GM23338 (cell line): ENCODE measurements around the gene TULP3. TPM values are rescaled to one million over a fixed set of nuclear protein-coding genes. Genes with fewer than 3 reads are reported as not detected.

Source experiments
- ATAC-seq: fragments of 200-7000 bp; cut with Tn5 transposase; 3 replicates; pipeline ENCODE4 v1.9.1; 2020
- DNase-seq: peaks from one replicate; pipeline ENCODE4 v3.0.0-alpha.2; 2015; ENCODE audit warnings: low spot score
- H2AFZ ChIP-seq: fragments of 200-600 bp; sonication (generic); 2 replicates; pipeline ENCODE4 v1.8.0; 2016; ENCODE audit warnings: antibody characterized with exemption, mild to moderate bottlenecking, moderate library complexity
- H3F3A ChIP-seq: fragments of 200-600 bp; sonication (generic); replicated peaks from 2 replicates; pipeline ENCODE4 v1.8.0; 2017; ENCODE audit warnings: antibody characterized with exemption, mixed run types, low read depth
- H3K27ac ChIP-seq: fragments of 200-600 bp; sonication (generic); 2 replicates; pipeline ENCODE4 v1.6.1; 2016; ENCODE audit warnings: low read depth
- H3K27me3 ChIP-seq: fragments of 200-600 bp; sonication (generic); 2 replicates; pipeline ENCODE4 v1.8.0; 2016; ENCODE audit warnings: mild to moderate bottlenecking, mixed run types, moderate library complexity; ENCODE audit not compliant: insufficient read depth
- H3K36me3 ChIP-seq: fragments of 200-600 bp; sonication (generic); 2 replicates; pipeline ENCODE4 v1.8.0; 2016; ENCODE audit warnings: mild to moderate bottlenecking; ENCODE audit not compliant: insufficient read depth
- H3K4me1 ChIP-seq: fragments of 200-600 bp; sonication (generic); 2 replicates; pipeline ENCODE4 v1.8.0; 2016; ENCODE audit warnings: mild to moderate bottlenecking, moderate library complexity; ENCODE audit not compliant: insufficient read depth
- H3K4me2 ChIP-seq: fragments of 200-600 bp; sonication (generic); 2 replicates; pipeline ENCODE4 v1.7.1; 2017; ENCODE audit warnings: mixed run types
- H3K4me3 ChIP-seq: fragments of 200-600 bp; sonication (generic); 2 replicates; pipeline ENCODE4 v1.6.1; 2016; ENCODE audit warnings: mixed run types
- H3K79me2 ChIP-seq: fragments of 200-600 bp; sonication (generic); replicated peaks from 2 replicates; pipeline ENCODE4 v1.8.0; 2017; ENCODE audit warnings: mild to moderate bottlenecking; ENCODE audit not compliant: insufficient read depth
- H3K9me2 ChIP-seq: fragments of 200-600 bp; sonication (generic); 2 replicates; pipeline ENCODE4 v1.8.0; 2017; ENCODE audit not compliant: insufficient read depth
- H4K20me1 ChIP-seq: fragments of 200-600 bp; sonication (generic); replicated peaks from 2 replicates; pipeline ENCODE4 v1.8.0; 2017; ENCODE audit warnings: mild to moderate bottlenecking; ENCODE audit not compliant: insufficient read depth
- H3K27ac Mint-ChIP-seq: 2 replicates; pipeline ENCODE4 v1.8.0; 2020; ENCODE audit warnings: inconsistent platforms, mild to moderate bottlenecking, moderate library complexity, mixed read lengths
- H3K27me3 Mint-ChIP-seq: 3 replicates; pipeline ENCODE4 v1.8.0; 2022; ENCODE audit warnings: low read depth, mild to moderate bottlenecking, moderate library complexity, mixed read lengths, inconsistent platforms; ENCODE audit not compliant: insufficient read depth, poor library complexity
- H3K36me3 Mint-ChIP-seq: 3 replicates; pipeline ENCODE4 v1.8.0; 2021; ENCODE audit warnings: low read depth, mild to moderate bottlenecking, inconsistent platforms, moderate library complexity, mixed read lengths
- H3K4me1 Mint-ChIP-seq: 3 replicates; pipeline ENCODE4 v1.8.0; 2020; ENCODE audit warnings: mild to moderate bottlenecking, inconsistent platforms, mixed read lengths
- H3K4me3 Mint-ChIP-seq: 3 replicates; pipeline ENCODE4 v1.8.0; 2021; ENCODE audit warnings: moderate library complexity, mild to moderate bottlenecking, inconsistent platforms, mixed read lengths
- H3K9me3 Mint-ChIP-seq: 3 replicates; pipeline ENCODE4 v1.8.0; 2020; ENCODE audit warnings: moderate library complexity, mild to moderate bottlenecking, inconsistent platforms, mixed read lengths
- CTCF ChIP-seq, 2 experiments: fragments of 200-600 bp in 1 of 2; sonication (generic) in 1 of 2; conservative IDR thresholded peaks; 2 replicates each; pipeline versions ENCODE4 v1.5.1 to v1.6.1; 2016 to 2017; ENCODE audit warnings: antibody characterized with exemption in 2 of 2, low read depth in 2 of 2, mild to moderate bottlenecking in 2 of 2, moderate library complexity in 1 of 2
- EZH2 ChIP-seq: fragments of 200-600 bp; sonication (generic); IDR thresholded peaks from one replicate; pipeline ENCODE4 v1.8.0; 2017; ENCODE audit warnings: antibody characterized with exemption, mild to moderate bottlenecking, low read depth; ENCODE audit not compliant: unreplicated experiment
- EZH2phosphoT487 ChIP-seq: fragments of 200-600 bp; sonication (generic); IDR thresholded peaks from one replicate; pipeline ENCODE4 v1.8.1; 2018; ENCODE audit warnings: antibody characterized with exemption; ENCODE audit not compliant: unreplicated experiment
- JUNB ChIP-seq: IDR thresholded peaks from one replicate; pipeline ENCODE4 v1.6.1; 2016; ENCODE audit warnings: antibody characterized with exemption; ENCODE audit not compliant: unreplicated experiment
- POLR2AphosphoS5 ChIP-seq: IDR thresholded peaks from 2 replicates; pipeline ENCODE4 v1.6.1; 2016; ENCODE audit warnings: antibody characterized with exemption, low read depth
- ZNF114 ChIP-seq: fragments of 250-450 bp; sonication (Bioruptor Pico); IDR thresholded peaks from 2 replicates; pipeline ENCODE4 v1.5.0; 2020; ENCODE audit warnings: mild to moderate bottlenecking, moderate library complexity
- ZNF462 ChIP-seq: fragments of 250-450 bp; sonication (Bioruptor Pico); IDR thresholded peaks from 2 replicates; pipeline ENCODE4 v1.5.0; 2020; ENCODE audit warnings: mild to moderate bottlenecking, moderate library complexity
- polyA plus RNA-seq: library from polyadenylated mRNA; unstranded; fragments of >200 nt; fragmentation: Nextera tagmentation; extraction: Ambion mirVana; gene quantifications from 2 replicates; pipeline ENCODE4 v1.2.1, GENCODE V29; 2016
- total RNA-seq: library from RNA; depleted of rRNA; stranded (reverse); fragments of >200 nt; shearing (Covaris generic); gene quantifications from 2 replicates; pipeline ENCODE4 v1.2.3, GENCODE V29; 2014

The TULP3 gene
- total and polyA plus RNA-seq, 2 experiments from 2014 or later, result 15.1 to 18.8 TPM

- no peak for TF ChIP-seq ZNF462 (CRISPR knock-in tag)
Measured at GRCh38 chr12:2877047-2877952, 13.4 kb upstream of the TULP3 start, which contains the start of the genes FOXM1 and RHNO1 (continued).

- peaks cover 44% of the 10 kb centered on the region for H3K36me3 Mint-ChIP-seq
- Histone ChIP-seq H3K4me2 (peak overlapping the region; percentile 97), H3K27me3 (no peaks in the 10 kb centered on the region), H2AFZ (no peak overlapping the region), H3K36me3 (peaks cover 17% of the 10 kb centered on the region), H3K27ac (peak overlapping the region; percentile 92), H3K4me1 (peaks cover 25% of the 10 kb centered on the region), H3F3A (peaks cover 38% of the 10 kb centered on the region), H3K79me2 (peaks cover 95% of the 10 kb centered on the region), H4K20me1 (peaks cover 22% of the 10 kb centered on the region), H3K4me3 (peak overlapping the region; percentile 100), H3K9me2 (no peaks in the 10 kb centered on the region)
- DNase-seq, result no peak
- peaks cover 8% of the 10 kb centered on the region for H3K27me3 Mint-ChIP-seq
- peak overlapping the region; percentile 78 for H3K27ac Mint-ChIP-seq
- ATAC-seq, result peak; percentile 6; the same call in 2 of the 3 replicates
- H3K4me1 Mint-ChIP-seq, result peaks cover 25% of the 10 kb centered on the region
- H3K9me3 Mint-ChIP-seq, result no peaks in the 10 kb centered on the region
- peak overlapping the region; percentile 93 for H3K4me3 Mint-ChIP-seq
- TF ChIP-seq POLR2AphosphoS5, result peak; percentile 16; the same call in 1 of the 2 replicates
- no peak for TF ChIP-seq EZH2phosphoT487
- 0 out of 4 replicates have a peak, but pooled peaks have one; percentile 9 to 11 for TF ChIP-seq CTCF (conservative IDR thresholded peaks at IDR 0.05; ENCODE audit: low read depth in 2 of 2)
- TF ChIP-seq EZH2, result no peak
- TF ChIP-seq JUNB, result no peak
- TF ChIP-seq ZNF114, result no peak
Measured at GRCh38 chr12:2877953-2878732, 12.5 kb upstream of the TULP3 start.
